K562 (cell line): ENCODE measurements around the gene PREX1. TPM values are rescaled to one million over a fixed set of nuclear protein-coding genes. Genes with fewer than 3 reads are reported as not detected.

Experiments used
- ATAC-seq: fragments of 200-7000 bp; cut with Tn5 transposase; 3 replicates; pipeline ENCODE4 v1.9.1; 2020; ENCODE audit warnings: moderate library complexity
- BruUV-seq: library from RNA; stranded (reverse); fragments of 400-500 nt; replicated peaks from 2 replicates; lab custom pipeline; 2021; lab: Mats Ljungman, UMichigan
- CTCF ChIA-PET: fragments of 300-600 bp; formaldehyde crosslinking; extraction: SDS; loops from one replicate; lab custom pipeline; 2021; ENCODE audit warnings: low intra/inter-chr PET ratio; lab: Yijun Ruan, JAX
- POLR2A ChIA-PET: fragments of 300-600, 350-650 bp; sonication (Branson Sonifier 250); formaldehyde crosslinking; extraction: SDS; loops from one replicate; lab custom pipeline; 2021; ENCODE audit warnings: antibody characterized with exemption, inconsistent platforms; lab: Yijun Ruan, JAX
- DNase-seq, 4 experiments: peaks; one replicate each; pipeline versions ENCODE4 v3.0.0 to v3.0.0-alpha.2; 2011 to 2018; ENCODE audit warnings: low spot score in 3 of 4, mixed read lengths in 3 of 4; ENCODE audit errors: extremely low read depth in 1 of 4
- FAIRE-seq: peaks from 2 replicates; lab custom pipeline; 2011; peaks lifted over from hg19 to GRCh38; lab: Jason Lieb, UNC
- H2AFZ ChIP-seq: 2 replicates; pipeline ENCODE4 v1.6.0; 2011; ENCODE audit warnings: low read depth, low read length, control low read depth, inconsistent platforms
- H3K27ac ChIP-seq: fragments of 200-600 bp; 3 replicates; pipeline ENCODE4 v1.8.0; 2011; ENCODE audit warnings: low read depth, mild to moderate bottlenecking, control low read depth, inconsistent platforms, low read length, moderate library complexity, mixed read lengths; ENCODE audit errors: extremely low read depth
- H3K27me3 ChIP-seq, 2 experiments: fragments of 300-600 bp in 1 of 2; 2 replicates in 1 of 2; 3 replicates in 1 of 2; pipeline versions ENCODE4 v1.6.0 to v1.8.0; 2011; ENCODE audit warnings: inconsistent platforms in 2 of 2, low read length in 2 of 2, mild to moderate bottlenecking in 1 of 2, mixed read lengths in 1 of 2, moderate library complexity in 1 of 2; ENCODE audit not compliant: control insufficient read depth in 2 of 2, insufficient read depth in 2 of 2
- H3K36me3 ChIP-seq: fragments of 300-600 bp; 3 replicates; pipeline ENCODE4 v1.8.0; 2011; ENCODE audit warnings: mild to moderate bottlenecking, low read length, inconsistent platforms; ENCODE audit not compliant: control insufficient read depth, insufficient read depth
- H3K4me1 ChIP-seq, 2 experiments: fragments of 200-600 bp in 1 of 2; replicated peaks in 1 of 2; 2 replicates in 1 of 2; 3 replicates in 1 of 2; pipeline versions ENCODE4 v1.5.1 to v1.8.0; 2011; ENCODE audit warnings: inconsistent platforms in 2 of 2, low read length in 2 of 2, mild to moderate bottlenecking in 1 of 2, mixed read lengths in 1 of 2, moderate library complexity in 1 of 2; ENCODE audit not compliant: control insufficient read depth in 2 of 2, insufficient read depth in 2 of 2
- H3K4me2 ChIP-seq: 2 replicates; pipeline ENCODE4 v1.6.1; 2011; ENCODE audit warnings: low read length, control low read depth, inconsistent platforms, mixed read lengths; ENCODE audit not compliant: insufficient read depth
- H3K4me3 ChIP-seq: fragments of 200-600 bp; sonication (generic), shearing (Covaris generic); 2 replicates; pipeline ENCODE4 v1.5.1; 2016; ENCODE audit warnings: control low read depth, inconsistent platforms
- H3K79me2 ChIP-seq: fragments of 200-600 bp; 3 replicates; pipeline ENCODE4 v1.8.0; 2011; ENCODE audit warnings: low read length, inconsistent platforms; ENCODE audit not compliant: control insufficient read depth, insufficient read depth
- H3K9ac ChIP-seq, 2 experiments: 2 replicates each; pipeline versions ENCODE4 v1.6.0 to v1.6.1; 2011; ENCODE audit warnings: low read depth in 2 of 2, low read length in 2 of 2, control low read depth in 1 of 2, inconsistent platforms in 1 of 2, mild to moderate bottlenecking in 1 of 2, mixed read lengths in 1 of 2; ENCODE audit not compliant: insufficient read depth in 1 of 2
- H3K9me1 ChIP-seq: one replicate; pipeline ENCODE4 v1.6.0; 2011; ENCODE audit warnings: inconsistent platforms, mild to moderate bottlenecking, low read length, moderate library complexity; ENCODE audit not compliant: control insufficient read depth, insufficient read depth
- H3K9me3 ChIP-seq: replicated peaks from 2 replicates; pipeline ENCODE4 v1.5.1; 2011; ENCODE audit warnings: low read depth, low read length, inconsistent platforms; ENCODE audit not compliant: control insufficient read depth, insufficient read depth
- H4K20me1 ChIP-seq: replicated peaks from 2 replicates; pipeline ENCODE4 v1.6.1; 2011; ENCODE audit warnings: low read length, inconsistent platforms, mixed read lengths; ENCODE audit not compliant: control insufficient read depth, insufficient read depth
- SMAD4 ChIP-seq: fragments of 250-450 bp; sonication (Bioruptor Pico); conservative IDR thresholded peaks from 2 replicates; pipeline ENCODE4 v1.8.0; 2021; ENCODE audit warnings: inconsistent platforms, mild to moderate bottlenecking, moderate library complexity
- ZBTB11 ChIP-seq, 3 experiments: fragments of 200-800 bp in 1 of 3; fragments of 250-450 bp in 1 of 3; fragments of 450-650 bp in 1 of 3; sonication (Bioruptor Pico) in 1 of 3; sonication (Bioruptor generic) in 1 of 3; formaldehyde crosslinking in 1 of 3; IDR thresholded peaks; 2 replicates each; pipeline versions ENCODE4 v1.6.1 to v1.8.0; 2016 to 2022; ENCODE audit warnings: mild to moderate bottlenecking in 2 of 3, missing genetic modification characterization in 2 of 3, missing compliant biosample characterization in 1 of 3, moderate library complexity in 1 of 3
- WGBS: fragments of 100-300 bp; shearing (Covaris generic); methylation state at CpG from one replicate; pipeline ENCODE4 v1.1.6; 2016; ENCODE audit warnings: low coverage, mixed read lengths; ENCODE audit not compliant: insufficient coverage; ENCODE audit errors: missing lambda C conversion rate; 5-methylcytosine and 5-hydroxymethylcytosine counted together
- in situ Hi-C: fragments of 300-500 bp; cut with MboI; formaldehyde crosslinking; loops from 4 replicates; pipeline ENCODE4 v1.15.0; 2018; ENCODE audit warnings: inconsistent platforms, mixed read lengths
- intact Hi-C: fragments of 100-400 bp; cut with micrococcal nuclease; formaldehyde crosslinking; loops from 2 replicates; pipeline ENCODE4 v1.14.2; 2022
- polyA plus RNA-seq, 8 experiments: library from polyadenylated mRNA; depleted of rRNA in 4 of 8; stranded (reverse) in 5 of 8; unstranded in 3 of 8; fragments of >200 nt; fragmentation: Nextera tagmentation in 2 of 8; fragmentation: Illumina TruSeq in 1 of 8; extraction: Ambion mirVana in 2 of 8; extraction: Trizol in 1 of 8; gene quantifications; 2 replicates each; pipeline versions ENCODE4 v1.2.1 to v1.2.3, GENCODE V29; 2011 to 2014; ENCODE audit warnings: inconsistent platforms in 1 of 8, missing spikeins in 1 of 8
- total RNA-seq, 7 experiments: library from RNA; depleted of rRNA in 6 of 7; stranded (reverse); fragments of >200 nt in 6 of 7; fragmentation: Illumina TruSeq in 2 of 7; extraction: Trizol in 2 of 7; gene quantifications; 2 replicates each; pipeline versions ENCODE4 v1.2.1 to v1.2.3, GENCODE V29; 2011 to 2021; ENCODE audit warnings: low replicate concordance in 1 of 7

Gene PREX1
- total and polyA plus RNA-seq, 9 of the 15 experiments (the other 6 are each of a cell fraction or from before 2014, with no cell fraction given) = 0.37 to 10.4 (median 4.8) TPM

- H4K20me1 ChIP-seq = no peaks in the 10 kb centered on the region
- DNase-seq = no peak
- H3K36me3 ChIP-seq = no peaks in the 10 kb centered on the region
- H3K9me3 ChIP-seq = no peaks in the 10 kb centered on the region
- ChIA-PET CTCF (no interaction called here), POLR2A (no interaction called here)
- H3K27ac ChIP-seq = no peak overlapping the region
- in situ Hi-C loops = no loop called here
- H2AFZ ChIP-seq = no peak overlapping the region
- H3K79me2 ChIP-seq = no peaks in the 10 kb centered on the region
- intact Hi-C loops = no loop called here
- no peak overlapping the region for H3K4me3 ChIP-seq
- WGBS = 13% methylated on average over 8 of the region's 8 CpGs
- no TSS peak for BruUV-seq
- H3K4me2 ChIP-seq = no peak overlapping the region
- no peak for ATAC-seq
- peaks cover 0 to 3% of the 10 kb centered on the region in 2 experiments; a peak in 1 of 5 replicates for H3K4me1 ChIP-seq
- no peak for FAIRE-seq
- no peaks in the 10 kb centered on the region; a peak in 1 of 5 replicates for H3K27me3 ChIP-seq
- TF ChIP-seq ZBTB11 (CRISPR knock-in tag; IDR thresholded peaks at IDR 0.05) (peak in 1 of 3 experiments; percentile 3; a peak in 1 of 6 replicates), SMAD4 (CRISPR knock-in tag) (no peak)
- H3K9ac ChIP-seq = no peak overlapping the region
- no peaks in the 10 kb centered on the region for H3K9me1 ChIP-seq
These were observed 73.5 kb downstream of the PREX1 start for GRCh38 chr20:48754292-48754691.
